ENCODE data around the gene KCNQ5. TPM values are rescaled to one million over a fixed set of nuclear protein-coding genes. Genes with fewer than 3 reads are reported as not detected.

Gene KCNQ5
- total RNA-seq, 4 donors from 2014 or later, result 0.52 to 0.97 (median 0.59) TPM

- H3K4me3 ChIP-seq (ENCODE audit: low read depth, poor library complexity, severe bottlenecking), result no peak overlapping the region
- DNase-seq (ENCODE audit: low spot score in 2 of 2), result no peak
- TF ChIP-seq, protein P1, sequence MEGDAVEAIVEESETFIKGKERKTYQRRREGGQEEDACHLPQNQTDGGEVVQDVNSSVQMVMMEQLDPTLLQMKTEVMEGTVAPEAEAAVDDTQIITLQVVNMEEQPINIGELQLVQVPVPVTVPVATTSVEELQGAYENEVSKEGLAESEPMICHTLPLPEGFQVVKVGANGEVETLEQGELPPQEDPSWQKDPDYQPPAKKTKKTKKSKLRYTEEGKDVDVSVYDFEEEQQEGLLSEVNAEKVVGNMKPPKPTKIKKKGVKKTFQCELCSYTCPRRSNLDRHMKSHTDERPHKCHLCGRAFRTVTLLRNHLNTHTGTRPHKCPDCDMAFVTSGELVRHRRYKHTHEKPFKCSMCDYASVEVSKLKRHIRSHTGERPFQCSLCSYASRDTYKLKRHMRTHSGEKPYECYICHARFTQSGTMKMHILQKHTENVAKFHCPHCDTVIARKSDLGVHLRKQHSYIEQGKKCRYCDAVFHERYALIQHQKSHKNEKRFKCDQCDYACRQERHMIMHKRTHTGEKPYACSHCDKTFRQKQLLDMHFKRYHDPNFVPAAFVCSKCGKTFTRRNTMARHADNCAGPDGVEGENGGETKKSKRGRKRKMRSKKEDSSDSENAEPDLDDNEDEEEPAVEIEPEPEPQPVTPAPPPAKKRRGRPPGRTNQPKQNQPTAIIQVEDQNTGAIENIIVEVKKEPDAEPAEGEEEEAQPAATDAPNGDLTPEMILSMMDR (IDR thresholded peaks at IDR 0.05), result no peak
- no peak for TF ChIP-seq POLR2A (IDR thresholded peaks at IDR 0.05)
- intact Hi-C loops (cut with DNase I; ENCODE audit: low total_unique reads), result no loop called here
- 84 to 85% methylated on average over 4 of the region's 4 CpGs for WGBS, 2 donors
These were observed 315.1 kb downstream of the KCNQ5 start for GRCh38 chr6:72936766-72937559.

- WGBS, 2 donors, result 76 to 78% methylated on average over 3 of the region's 3 CpGs
- no peak overlapping the region for H3K4me3 ChIP-seq (ENCODE audit: low read depth, poor library complexity, severe bottlenecking)
- DNase-seq (ENCODE audit: low spot score in 2 of 2), result no peak
- TF ChIP-seq POLR2A (IDR thresholded peaks at IDR 0.05), result no peak
- TF ChIP-seq, protein P1 (IDR thresholded peaks at IDR 0.05), result no peak
- intact Hi-C loops (cut with DNase I; ENCODE audit: low total_unique reads), result no loop called here
These were observed 316.2 kb downstream of the KCNQ5 start for GRCh38 chr6:72938104-72938503.

DNA sequence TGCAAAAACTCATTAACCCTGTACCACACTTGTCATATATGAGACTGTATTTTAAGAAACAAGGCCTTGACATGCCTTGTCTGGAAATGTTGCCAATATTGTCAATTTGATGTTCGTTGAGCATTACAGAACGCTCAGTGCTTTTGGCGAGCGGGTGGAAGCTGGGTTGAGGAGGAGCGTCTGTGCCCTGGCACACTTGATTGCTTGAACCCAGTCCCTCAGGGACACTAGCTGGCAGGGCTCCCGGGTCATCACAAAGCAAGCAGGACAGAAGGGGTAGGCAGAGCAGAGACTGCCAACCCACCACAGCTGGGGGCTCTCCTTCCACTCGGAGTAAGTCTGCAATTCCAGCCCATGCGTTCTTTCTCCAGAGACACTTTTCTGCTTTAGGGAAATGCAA, 317.1 kb downstream of the KCNQ5 start:
- TF ChIP-seq POLR2A (IDR thresholded peaks at IDR 0.05), result no peak
- TF ChIP-seq, protein P1 (IDR thresholded peaks at IDR 0.05), result no peak
- DNase-seq (ENCODE audit: low spot score in 2 of 2), result no peak

GRCh38 chr6:72940265-72940664, 318.4 kb downstream of the KCNQ5 start:
- no peak overlapping the region for H3K4me3 ChIP-seq (ENCODE audit: low read depth, poor library complexity, severe bottlenecking)
- intact Hi-C loops (cut with DNase I; ENCODE audit: low total_unique reads), result no loop called here
- DNase-seq (ENCODE audit: low spot score in 2 of 2), result no peak
- 89 to 93% methylated on average over 7 of the region's 7 CpGs for WGBS, 2 donors
- TF ChIP-seq, protein P1 (IDR thresholded peaks at IDR 0.05), result no peak
- TF ChIP-seq POLR2A (IDR thresholded peaks at IDR 0.05), result no peak

More for the DNA sequence above, 317.1 kb downstream of the KCNQ5 start:
- intact Hi-C loops (cut with DNase I; ENCODE audit: low total_unique reads), result no loop called here
- WGBS, 2 donors, result 84 to 86% methylated on average over 8 of the region's 8 CpGs
- H3K4me3 ChIP-seq (ENCODE audit: low read depth, poor library complexity, severe bottlenecking), result no peak overlapping the region

- 100% methylated on average over 1 of the region's 1 CpG; no CpG with 5 or more reads in 1 of the 2 donors for WGBS, 2 donors
- H3K4me3 ChIP-seq (ENCODE audit: low read depth, poor library complexity, severe bottlenecking), result no peak overlapping the region
- TF ChIP-seq, protein P1 (IDR thresholded peaks at IDR 0.05), result no peak
- no peak for TF ChIP-seq POLR2A (IDR thresholded peaks at IDR 0.05)
- DNase-seq (ENCODE audit: low spot score in 2 of 2), result no peak
- intact Hi-C loops (cut with DNase I; ENCODE audit: low total_unique reads), result no loop called here
These were observed 319.4 kb downstream of the KCNQ5 start for GRCh38 chr6:72941263-72941662.
